ENCODE data around the gene KRT35.
A peak's percentile ranks its signal among the peaks of the same experiment; 100 is the strongest.

Gene KRT35

DNA sequence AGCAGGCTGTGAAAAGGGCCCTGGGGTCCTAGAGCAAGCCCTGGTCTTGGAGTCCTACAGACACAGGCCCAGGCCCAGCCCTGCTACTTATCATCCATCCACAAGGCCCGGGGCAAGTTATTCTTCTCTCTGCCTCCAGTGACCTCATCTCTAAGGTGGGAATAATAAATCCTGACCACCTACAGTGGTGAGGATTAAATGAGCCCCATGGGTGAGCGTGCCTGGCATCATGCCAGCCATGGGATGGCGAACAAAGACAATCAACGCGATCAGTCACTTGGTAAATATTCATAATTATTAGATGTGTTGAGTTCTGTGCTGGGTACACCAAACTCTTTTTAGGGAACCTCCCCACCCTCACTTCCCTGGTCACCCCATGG, 32.2 kb upstream of the KRT35 start (continued):
- TF ChIP-seq HOXD13 (CRISPR knock-in tag; IDR thresholded peaks at IDR 0.05; ENCODE audit: borderline replicate concordance) (0 out of 2 replicates have a peak, but pooled peaks have one; percentile 69), ZNF677 (tag by site-specific recombination; IDR thresholded peaks at IDR 0.05) (no peak), ZNF623 (tag by site-specific recombination; IDR thresholded peaks at IDR 0.05) (peak; percentile 8; the same call in 1 of the 2 replicates), ZNF558 (tag by site-specific recombination; IDR thresholded peaks at IDR 0.05) (peak; percentile 50; the same call in 1 of the 2 replicates), ZNF114 (tag by site-specific recombination; IDR thresholded peaks at IDR 0.05) (no peak), ZNF596 (tag by site-specific recombination; IDR thresholded peaks at IDR 0.05) (0 out of 2 replicates have a peak, but pooled peaks have one; percentile 48), ZNF302 (tag by site-specific recombination; IDR thresholded peaks at IDR 0.05; ENCODE audit: low read depth) (no peak), ZNF366 (tag by site-specific recombination; conservative IDR thresholded peaks at IDR 0.05) (peak; percentile 60), ZBTB17 (tag by site-specific recombination; IDR thresholded peaks at IDR 0.05) (0 out of 2 replicates have a peak, but pooled peaks have one; percentile 41), ZNF10 (tag by site-specific recombination; IDR thresholded peaks at IDR 0.05) (no peak; the same call in 1 of the 2 replicates), ZNF423 (tag by site-specific recombination; IDR thresholded peaks at IDR 0.05) (peak; percentile 97), GFI1B (tag by site-specific recombination; IDR thresholded peaks at IDR 0.05) (peak; percentile 62), MYNN (tag by site-specific recombination; IDR thresholded peaks at IDR 0.05; ENCODE audit: borderline replicate concordance) (no peak), ZNF561 (tag by site-specific recombination; IDR thresholded peaks at IDR 0.05; ENCODE audit: borderline replicate concordance) (peak; percentile 75; the same call in 1 of the 2 replicates)
- TF ChIP-seq, protein P1, sequence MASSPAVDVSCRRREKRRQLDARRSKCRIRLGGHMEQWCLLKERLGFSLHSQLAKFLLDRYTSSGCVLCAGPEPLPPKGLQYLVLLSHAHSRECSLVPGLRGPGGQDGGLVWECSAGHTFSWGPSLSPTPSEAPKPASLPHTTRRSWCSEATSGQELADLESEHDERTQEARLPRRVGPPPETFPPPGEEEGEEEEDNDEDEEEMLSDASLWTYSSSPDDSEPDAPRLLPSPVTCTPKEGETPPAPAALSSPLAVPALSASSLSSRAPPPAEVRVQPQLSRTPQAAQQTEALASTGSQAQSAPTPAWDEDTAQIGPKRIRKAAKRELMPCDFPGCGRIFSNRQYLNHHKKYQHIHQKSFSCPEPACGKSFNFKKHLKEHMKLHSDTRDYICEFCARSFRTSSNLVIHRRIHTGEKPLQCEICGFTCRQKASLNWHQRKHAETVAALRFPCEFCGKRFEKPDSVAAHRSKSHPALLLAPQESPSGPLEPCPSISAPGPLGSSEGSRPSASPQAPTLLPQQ (tag by site-specific recombination; IDR thresholded peaks at IDR 0.05), result no peak; the same call in 1 of the 2 replicates
- TF ChIP-seq, protein P2, sequence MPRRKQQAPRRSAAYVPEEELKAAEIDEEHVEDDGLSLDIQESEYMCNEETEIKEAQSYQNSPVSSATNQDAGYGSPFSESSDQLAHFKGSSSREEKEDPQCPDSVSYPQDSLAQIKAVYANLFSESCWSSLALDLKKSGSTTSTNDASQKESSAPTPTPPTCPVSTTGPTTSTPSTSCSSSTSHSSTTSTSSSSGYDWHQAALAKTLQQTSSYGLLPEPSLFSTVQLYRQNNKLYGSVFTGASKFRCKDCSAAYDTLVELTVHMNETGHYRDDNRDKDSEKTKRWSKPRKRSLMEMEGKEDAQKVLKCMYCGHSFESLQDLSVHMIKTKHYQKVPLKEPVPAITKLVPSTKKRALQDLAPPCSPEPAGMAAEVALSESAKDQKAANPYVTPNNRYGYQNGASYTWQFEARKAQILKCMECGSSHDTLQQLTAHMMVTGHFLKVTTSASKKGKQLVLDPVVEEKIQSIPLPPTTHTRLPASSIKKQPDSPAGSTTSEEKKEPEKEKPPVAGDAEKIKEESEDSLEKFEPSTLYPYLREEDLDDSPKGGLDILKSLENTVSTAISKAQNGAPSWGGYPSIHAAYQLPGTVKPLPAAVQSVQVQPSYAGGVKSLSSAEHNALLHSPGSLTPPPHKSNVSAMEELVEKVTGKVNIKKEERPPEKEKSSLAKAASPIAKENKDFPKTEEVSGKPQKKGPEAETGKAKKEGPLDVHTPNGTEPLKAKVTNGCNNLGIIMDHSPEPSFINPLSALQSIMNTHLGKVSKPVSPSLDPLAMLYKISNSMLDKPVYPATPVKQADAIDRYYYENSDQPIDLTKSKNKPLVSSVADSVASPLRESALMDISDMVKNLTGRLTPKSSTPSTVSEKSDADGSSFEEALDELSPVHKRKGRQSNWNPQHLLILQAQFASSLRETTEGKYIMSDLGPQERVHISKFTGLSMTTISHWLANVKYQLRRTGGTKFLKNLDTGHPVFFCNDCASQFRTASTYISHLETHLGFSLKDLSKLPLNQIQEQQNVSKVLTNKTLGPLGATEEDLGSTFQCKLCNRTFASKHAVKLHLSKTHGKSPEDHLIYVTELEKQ (tag by site-specific recombination; IDR thresholded peaks at IDR 0.05; ENCODE audit: borderline replicate concordance), result peak; percentile 61; the same call in 1 of the 2 replicates
- TF ChIP-seq, protein P3, sequence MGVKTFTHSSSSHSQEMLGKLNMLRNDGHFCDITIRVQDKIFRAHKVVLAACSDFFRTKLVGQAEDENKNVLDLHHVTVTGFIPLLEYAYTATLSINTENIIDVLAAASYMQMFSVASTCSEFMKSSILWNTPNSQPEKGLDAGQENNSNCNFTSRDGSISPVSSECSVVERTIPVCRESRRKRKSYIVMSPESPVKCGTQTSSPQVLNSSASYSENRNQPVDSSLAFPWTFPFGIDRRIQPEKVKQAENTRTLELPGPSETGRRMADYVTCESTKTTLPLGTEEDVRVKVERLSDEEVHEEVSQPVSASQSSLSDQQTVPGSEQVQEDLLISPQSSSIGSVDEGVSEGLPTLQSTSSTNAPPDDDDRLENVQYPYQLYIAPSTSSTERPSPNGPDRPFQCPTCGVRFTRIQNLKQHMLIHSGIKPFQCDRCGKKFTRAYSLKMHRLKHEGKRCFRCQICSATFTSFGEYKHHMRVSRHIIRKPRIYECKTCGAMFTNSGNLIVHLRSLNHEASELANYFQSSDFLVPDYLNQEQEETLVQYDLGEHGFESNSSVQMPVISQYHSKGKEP (tag by site-specific recombination; IDR thresholded peaks at IDR 0.05), result 0 out of 2 replicates have a peak, but pooled peaks have one; percentile 13

DNA sequence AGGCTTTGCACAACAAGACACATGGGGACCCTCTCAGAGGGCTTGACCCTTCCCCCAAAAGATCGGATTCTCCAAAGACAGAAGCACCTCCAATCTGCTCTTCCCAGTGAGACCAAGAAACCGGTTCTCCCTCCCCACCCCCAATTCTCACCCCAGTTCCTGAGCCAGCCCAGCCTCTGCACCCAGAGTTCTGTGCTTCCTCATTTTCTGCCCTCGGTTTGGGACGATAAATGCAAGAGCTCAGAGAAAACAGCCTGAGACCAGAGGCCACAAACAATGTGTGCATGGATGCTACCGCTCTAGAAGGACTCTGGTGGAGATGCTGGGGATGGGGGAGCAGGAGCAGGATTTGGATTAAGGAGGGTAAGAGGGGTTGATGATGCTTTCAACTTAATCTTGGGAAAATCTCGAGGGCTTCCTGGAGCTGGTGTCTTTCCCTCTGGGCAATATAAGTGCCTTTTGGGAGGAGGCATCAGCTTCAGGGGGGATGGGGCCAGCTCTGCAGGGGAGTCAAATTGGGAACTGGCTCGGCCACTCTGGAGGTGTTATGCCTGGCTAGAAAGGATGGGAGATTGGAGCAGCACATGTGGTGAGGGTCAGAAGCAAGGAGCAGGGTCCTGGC, 31.7 kb upstream of the KRT35 start:
- TF ChIP-seq BCL11A (tag by site-specific recombination; IDR thresholded peaks at IDR 0.05; ENCODE audit: low read depth), result no peak
- TF ChIP-seq, protein P4, sequence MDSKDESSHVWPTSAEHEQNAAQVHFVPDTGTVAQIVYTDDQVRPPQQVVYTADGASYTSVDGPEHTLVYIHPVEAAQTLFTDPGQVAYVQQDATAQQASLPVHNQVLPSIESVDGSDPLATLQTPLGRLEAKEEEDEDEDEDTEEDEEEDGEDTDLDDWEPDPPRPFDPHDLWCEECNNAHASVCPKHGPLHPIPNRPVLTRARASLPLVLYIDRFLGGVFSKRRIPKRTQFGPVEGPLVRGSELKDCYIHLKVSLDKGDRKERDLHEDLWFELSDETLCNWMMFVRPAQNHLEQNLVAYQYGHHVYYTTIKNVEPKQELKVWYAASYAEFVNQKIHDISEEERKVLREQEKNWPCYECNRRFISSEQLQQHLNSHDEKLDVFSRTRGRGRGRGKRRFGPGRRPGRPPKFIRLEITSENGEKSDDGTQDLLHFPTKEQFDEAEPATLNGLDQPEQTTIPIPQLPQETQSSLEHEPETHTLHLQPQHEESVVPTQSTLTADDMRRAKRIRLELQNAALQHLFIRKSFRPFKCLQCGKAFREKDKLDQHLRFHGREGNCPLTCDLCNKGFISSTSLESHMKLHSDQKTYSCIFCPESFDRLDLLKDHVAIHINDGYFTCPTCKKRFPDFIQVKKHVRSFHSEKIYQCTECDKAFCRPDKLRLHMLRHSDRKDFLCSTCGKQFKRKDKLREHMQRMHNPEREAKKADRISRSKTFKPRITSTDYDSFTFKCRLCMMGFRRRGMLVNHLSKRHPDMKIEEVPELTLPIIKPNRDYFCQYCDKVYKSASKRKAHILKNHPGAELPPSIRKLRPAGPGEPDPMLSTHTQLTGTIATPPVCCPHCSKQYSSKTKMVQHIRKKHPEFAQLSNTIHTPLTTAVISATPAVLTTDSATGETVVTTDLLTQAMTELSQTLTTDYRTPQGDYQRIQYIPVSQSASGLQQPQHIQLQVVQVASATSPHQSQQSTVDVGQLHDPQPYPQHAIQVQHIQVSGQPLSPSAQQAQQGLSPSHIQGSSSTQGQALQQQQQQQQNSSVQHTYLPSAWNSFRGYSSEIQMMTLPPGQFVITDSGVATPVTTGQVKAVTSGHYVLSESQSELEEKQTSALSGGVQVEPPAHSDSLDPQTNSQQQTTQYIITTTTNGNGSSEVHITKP (tag by site-specific recombination; IDR thresholded peaks at IDR 0.05), result peak; percentile 59
- ChIA-PET POLR2A (no interaction called here), CTCF (interaction anchor here (0.6 to 1.2 kb wide), 4 partner anchors 13 to 471 kb away, joined by 3 to 4 read pairs (median 4); partner anchors contain the start of gene KRTAP1-1)
- peak overlapping the region; percentile 50; the same call in 1 of the 2 replicates for H3K27ac ChIP-seq (ENCODE audit: extremely low read depth, low read depth, low read length)
- no peaks in the 10 kb centered on the region for H3K36me3 ChIP-seq (ENCODE audit: control insufficient read depth in 2 of 2, insufficient read depth in 1 of 2, low read length in 2 of 2)
- H3K4me3 ChIP-seq (ENCODE audit: low read depth, low read length), result no peak overlapping the region
- no peaks in the 10 kb centered on the region for H3K9me3 ChIP-seq (ENCODE audit: control insufficient read depth, insufficient read depth, low read depth, low read length)
- peaks cover 29% of the 10 kb centered on the region for H3K4me1 ChIP-seq (ENCODE audit: control insufficient read depth, insufficient read depth, low read length)
